ENCODE data around the gene S100A9. TPM values are rescaled to one million over a fixed set of nuclear protein-coding genes. Genes with fewer than 3 reads are reported as not detected.

S100A9 gene
- total RNA-seq, 2 experiments from 2014 or later: not detected

- ATAC-seq (no peak), DNase-seq (no peak)
- Mint-ChIP-seq H3K27me3 (peaks cover 15% of the 10 kb centered on the region), H3K4me3 (no peak overlapping the region), H3K9me3 (ENCODE audit: low read depth) (no peaks in the 10 kb centered on the region), H3K36me3 (no peaks in the 10 kb centered on the region), H3K27ac (no peak overlapping the region), H3K4me1 (no peaks in the 10 kb centered on the region)
- CTCF ChIA-PET: no interaction called here
Observed at GRCh38 chr1:153371231-153371630, 13.6 kb downstream of the S100A9 start.

GRCh38 chr1:153372571-153372970, 14.9 kb downstream of the S100A9 start:
- ATAC-seq: no peak
- Mint-ChIP-seq H3K4me1 (no peaks in the 10 kb centered on the region), H3K9me3 (ENCODE audit: low read depth) (no peaks in the 10 kb centered on the region), H3K27ac (no peak overlapping the region), H3K4me3 (no peak overlapping the region), H3K36me3 (no peaks in the 10 kb centered on the region), H3K27me3 (peaks cover 26% of the 10 kb centered on the region)
- CTCF ChIA-PET: interaction anchor here (1.2 to 1.3 kb wide), 2 partner anchors 15 to 17 kb away, joined by 3 to 4 read pairs; no protein-coding TSS in a partner anchor
- DNase-seq: no peak

- Mint-ChIP-seq H3K9me3 (ENCODE audit: low read depth) (no peaks in the 10 kb centered on the region), H3K4me1 (no peaks in the 10 kb centered on the region), H3K36me3 (no peaks in the 10 kb centered on the region), H3K27ac (no peak overlapping the region), H3K27me3 (peaks cover 35% of the 10 kb centered on the region), H3K4me3 (no peak overlapping the region)
- DNase-seq: no peak
- CTCF ChIA-PET: no interaction called here
- ATAC-seq: no peak
Observed at GRCh38 chr1:153374071-153374470, 16.4 kb downstream of the S100A9 start.

GRCh38 chr1:153375511-153375910, 17.9 kb downstream of the S100A9 start, which contains the start of gene S100A12:
S100A12 (minus strand) TSS chr1:153375621; CDS start chr1:153374592, 1,029 bp downstream.
- Mint-ChIP-seq H3K36me3 (no peaks in the 10 kb centered on the region), H3K4me3 (no peak within 1 kb of the TSS), H3K9me3 (ENCODE audit: low read depth) (no peaks in the 10 kb centered on the region), H3K27ac (no peak within 1 kb of the TSS), H3K27me3 (peaks cover 28% of the 10 kb centered on the region), H3K4me1 (no peaks in the 10 kb centered on the region)
- no peak for ATAC-seq
- CTCF ChIA-PET: interaction anchor here (1.5 to 2.0 kb wide), 2 partner anchors 22 to 119 kb away, joined by 3 to 4 read pairs; no protein-coding TSS in a partner anchor
- DNase-seq: no peak

GRCh38 chr1:153379591-153379990, 21.9 kb downstream of the S100A9 start:
- Mint-ChIP-seq H3K27ac (no peak overlapping the region), H3K27me3 (peaks cover 54% of the 10 kb centered on the region), H3K4me1 (no peaks in the 10 kb centered on the region), H3K4me3 (no peak overlapping the region), H3K36me3 (no peaks in the 10 kb centered on the region), H3K9me3 (ENCODE audit: low read depth) (no peaks in the 10 kb centered on the region)
- CTCF ChIA-PET: interaction anchor here (1.3 kb wide), 1 partner anchor 115 kb away, joined by 4 read pairs; no protein-coding TSS in a partner anchor
- ATAC-seq: no peak
- no peak for DNase-seq

- peaks cover 59% of the 10 kb centered on the region for H3K27me3 Mint-ChIP-seq
- DNase-seq (no peak), ATAC-seq (no peak)
- no peaks in the 10 kb centered on the region for H3K9me3 Mint-ChIP-seq (ENCODE audit: low read depth)
- no peaks in the 10 kb centered on the region for H3K4me1 Mint-ChIP-seq
- H3K36me3 Mint-ChIP-seq: no peaks in the 10 kb centered on the region
- no peak overlapping the region for H3K4me3 Mint-ChIP-seq
- H3K27ac Mint-ChIP-seq: no peak overlapping the region
- CTCF ChIA-PET: no interaction called here
Observed at GRCh38 chr1:153380711-153381110, 23.1 kb downstream of the S100A9 start.

GRCh38 chr1:153384958-153385580, 27.4 kb downstream of the S100A9 start:
- H3K9me3 Mint-ChIP-seq (ENCODE audit: low read depth): no peaks in the 10 kb centered on the region
- ATAC-seq (no peak), DNase-seq (no peak)
- H3K36me3 Mint-ChIP-seq: no peaks in the 10 kb centered on the region
- CTCF ChIA-PET: no interaction called here
- peaks cover 40% of the 10 kb centered on the region for H3K27me3 Mint-ChIP-seq
- no peak overlapping the region for H3K4me3 Mint-ChIP-seq
- H3K4me1 Mint-ChIP-seq: peaks cover 10% of the 10 kb centered on the region
- no peak overlapping the region for H3K27ac Mint-ChIP-seq

GRCh38 chr1:153386500-153386901, 28.8 kb downstream of the S100A9 start:
- CTCF ChIA-PET: no interaction called here
- peaks cover 10% of the 10 kb centered on the region for H3K4me1 Mint-ChIP-seq
- ATAC-seq (no peak), DNase-seq (no peak)
- no peak overlapping the region for H3K4me3 Mint-ChIP-seq
- H3K9me3 Mint-ChIP-seq (ENCODE audit: low read depth): no peaks in the 10 kb centered on the region
- H3K27ac Mint-ChIP-seq: no peak overlapping the region
- peaks cover 35% of the 10 kb centered on the region for H3K27me3 Mint-ChIP-seq
- no peaks in the 10 kb centered on the region for H3K36me3 Mint-ChIP-seq

- ATAC-seq: no peak
- H3K27me3 Mint-ChIP-seq: peaks cover 31% of the 10 kb centered on the region
- no peak overlapping the region for H3K4me3 Mint-ChIP-seq
- no peaks in the 10 kb centered on the region for H3K9me3 Mint-ChIP-seq (ENCODE audit: low read depth)
- CTCF ChIA-PET: interaction anchor here (1.0 kb wide), 1 partner anchor 14 kb away, joined by 3 read pairs; no protein-coding TSS in a partner anchor
- DNase-seq: no peak
- no peak overlapping the region for H3K27ac Mint-ChIP-seq
- H3K4me1 Mint-ChIP-seq: peaks cover 10% of the 10 kb centered on the region
- H3K36me3 Mint-ChIP-seq: no peaks in the 10 kb centered on the region
Observed at GRCh38 chr1:153387001-153387400, 29.3 kb downstream of the S100A9 start.

- CTCF ChIA-PET: interaction anchor here (1.0 kb wide), 1 partner anchor 15 kb away, joined by 3 read pairs; no protein-coding TSS in a partner anchor
- no peak for ATAC-seq
- H3K36me3 Mint-ChIP-seq: no peaks in the 10 kb centered on the region
Observed at GRCh38 chr1:153387785-153388184, 30.1 kb downstream of the S100A9 start.

GRCh38 chr1:153389401-153389800, 31.7 kb downstream of the S100A9 start:
- Mint-ChIP-seq H3K9me3 (ENCODE audit: low read depth) (no peaks in the 10 kb centered on the region), H3K27me3 (peaks cover 18% of the 10 kb centered on the region), H3K36me3 (no peaks in the 10 kb centered on the region), H3K4me3 (no peak overlapping the region), H3K27ac (no peak overlapping the region), H3K4me1 (peaks cover 10% of the 10 kb centered on the region)
- CTCF ChIA-PET: no interaction called here
- ATAC-seq: no peak
- DNase-seq: no peak

More at GRCh38 chr1:153387785-153388184, 30.1 kb downstream of the S100A9 start:
- peaks cover 10% of the 10 kb centered on the region for H3K4me1 Mint-ChIP-seq
- no peak overlapping the region for H3K4me3 Mint-ChIP-seq
- no peak overlapping the region for H3K27ac Mint-ChIP-seq
- no peak for DNase-seq
- no peaks in the 10 kb centered on the region for H3K9me3 Mint-ChIP-seq (ENCODE audit: low read depth)
- H3K27me3 Mint-ChIP-seq: peaks cover 26% of the 10 kb centered on the region

- Mint-ChIP-seq H3K36me3 (no peaks in the 10 kb centered on the region), H3K27ac (no peak overlapping the region), H3K4me1 (peaks cover 10% of the 10 kb centered on the region), H3K9me3 (ENCODE audit: low read depth) (no peaks in the 10 kb centered on the region), H3K27me3 (peaks cover 12% of the 10 kb centered on the region), H3K4me3 (no peak overlapping the region)
- ATAC-seq (no peak), DNase-seq (no peak)
- CTCF ChIA-PET: no interaction called here
Observed at GRCh38 chr1:153389973-153390879, 32.6 kb downstream of the S100A9 start.

GRCh38 chr1:153390938-153391710, 33.5 kb downstream of the S100A9 start, which contains the start of gene S100A8:
S100A8 (minus strand) TSS chr1:153391073; CDS start chr1:153390535, 538 bp downstream.
- Mint-ChIP-seq H3K36me3 (no peaks in the 10 kb centered on the region), H3K27me3 (peaks cover 12% of the 10 kb centered on the region), H3K4me3 (no peak within 1 kb of the TSS), H3K27ac (no peak within 1 kb of the TSS), H3K4me1 (peaks cover 7% of the 10 kb centered on the region), H3K9me3 (ENCODE audit: low read depth) (no peaks in the 10 kb centered on the region)
- no peak for ATAC-seq
- no peak for DNase-seq
- CTCF ChIA-PET: no interaction called here

All from activated CD8-positive, alpha-beta memory T cell treated with anti-CD3 and anti-CD28 coated beads, Interleukin-2, amount 10 ng/mL, durations not matched to agents 7 days and 5 days (primary cell).